GM12892 (cell line): ENCODE results near the gene MYH9.

Experiments
- POLR2A ChIP-seq: IDR thresholded peaks from 2 replicates; pipeline ENCODE4 v1.6.1; 2011; ENCODE audit warnings: low read depth, low read length, control low read depth
- POLR2AphosphoS5 ChIP-seq: IDR thresholded peaks from 2 replicates; pipeline ENCODE4 v1.6.1; 2011; ENCODE audit warnings: low read depth, low read length, control low read depth

DNA sequence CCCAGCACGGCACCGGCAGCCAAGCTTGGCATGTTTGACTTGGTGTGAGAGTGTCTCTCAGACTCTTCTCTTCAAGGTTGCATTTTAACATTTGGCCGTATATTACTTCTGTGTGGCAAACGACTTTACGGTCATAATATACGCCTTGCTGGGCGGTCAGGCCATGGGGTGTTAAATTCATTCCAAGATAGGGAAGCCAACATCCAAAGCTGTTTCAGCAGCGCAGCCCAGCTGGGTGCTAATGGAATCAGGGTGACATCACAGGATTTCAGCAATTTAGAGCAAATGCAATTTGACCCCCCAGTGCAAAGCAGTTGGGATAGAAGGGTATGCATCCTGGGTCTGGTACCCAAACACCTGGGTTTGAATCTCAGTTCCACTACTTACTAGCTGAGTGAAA, 16.7 kb upstream of the MYH9 start:
- TF ChIP-seq POLR2A, result no peak
- TF ChIP-seq POLR2AphosphoS5, result no peak
